ENCODE measurements around the gene ZNF485.

ZNF485 gene

DNA sequence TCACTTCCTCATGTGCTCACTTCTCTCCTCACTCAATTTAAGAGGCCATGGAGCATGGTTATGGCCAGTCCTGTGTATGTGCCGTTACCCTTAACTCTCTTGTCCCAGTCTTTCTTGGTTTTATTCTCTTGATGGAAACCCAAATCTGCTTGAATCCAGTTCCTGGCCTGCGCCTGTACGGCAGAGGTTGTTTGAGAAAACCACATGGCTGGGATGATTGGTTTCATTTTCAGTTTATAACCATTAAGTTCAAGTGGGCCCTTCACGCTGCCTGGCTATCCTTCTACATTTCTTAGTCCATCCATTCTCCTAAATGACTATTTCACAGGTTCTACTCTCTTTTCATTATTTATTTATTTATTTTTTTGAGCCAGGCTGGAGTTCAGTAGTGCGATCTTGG lies 30.2 kb upstream of the ZNF485 start:
- no peak overlapping the region for H3K9ac ChIP-seq (ENCODE audit: low read length)
- H3K9me3 ChIP-seq (replicated peaks; ENCODE audit: insufficient read depth, low read length) = no peaks in the 10 kb centered on the region
- H3K36me3 ChIP-seq (replicated peaks; ENCODE audit: insufficient read depth, low read length) = no peaks in the 10 kb centered on the region
- no peak overlapping the region for H3K4me3 ChIP-seq (ENCODE audit: low read length)
- no peaks in the 10 kb centered on the region for H3K79me2 ChIP-seq (ENCODE audit: low read length)
- H3K27ac ChIP-seq (ENCODE audit: low read length) = no peak overlapping the region
- H3K9me2 ChIP-seq (replicated peaks; ENCODE audit: insufficient read depth, low read length) = no peaks in the 10 kb centered on the region
- H3K27me3 ChIP-seq (replicated peaks; ENCODE audit: insufficient read depth, low read length) = no peaks in the 10 kb centered on the region
- H4K20me1 ChIP-seq (ENCODE audit: insufficient read depth, low read length) = no peaks in the 10 kb centered on the region
- H3K4me2 ChIP-seq (ENCODE audit: low read depth, low read length) = no peak overlapping the region
- TF ChIP-seq EZH2 (optimal IDR thresholded peaks at IDR 0.05; ENCODE audit: low read depth, low read length) (no peak), EZH2phosphoT487 (IDR thresholded peaks at IDR 0.05; ENCODE audit: low read length) (no peak)
- TF ChIP-seq, protein P1, sequence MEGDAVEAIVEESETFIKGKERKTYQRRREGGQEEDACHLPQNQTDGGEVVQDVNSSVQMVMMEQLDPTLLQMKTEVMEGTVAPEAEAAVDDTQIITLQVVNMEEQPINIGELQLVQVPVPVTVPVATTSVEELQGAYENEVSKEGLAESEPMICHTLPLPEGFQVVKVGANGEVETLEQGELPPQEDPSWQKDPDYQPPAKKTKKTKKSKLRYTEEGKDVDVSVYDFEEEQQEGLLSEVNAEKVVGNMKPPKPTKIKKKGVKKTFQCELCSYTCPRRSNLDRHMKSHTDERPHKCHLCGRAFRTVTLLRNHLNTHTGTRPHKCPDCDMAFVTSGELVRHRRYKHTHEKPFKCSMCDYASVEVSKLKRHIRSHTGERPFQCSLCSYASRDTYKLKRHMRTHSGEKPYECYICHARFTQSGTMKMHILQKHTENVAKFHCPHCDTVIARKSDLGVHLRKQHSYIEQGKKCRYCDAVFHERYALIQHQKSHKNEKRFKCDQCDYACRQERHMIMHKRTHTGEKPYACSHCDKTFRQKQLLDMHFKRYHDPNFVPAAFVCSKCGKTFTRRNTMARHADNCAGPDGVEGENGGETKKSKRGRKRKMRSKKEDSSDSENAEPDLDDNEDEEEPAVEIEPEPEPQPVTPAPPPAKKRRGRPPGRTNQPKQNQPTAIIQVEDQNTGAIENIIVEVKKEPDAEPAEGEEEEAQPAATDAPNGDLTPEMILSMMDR (IDR thresholded peaks at IDR 0.05; ENCODE audit: low read length) = no peak
- H2AFZ ChIP-seq (ENCODE audit: low read length) = no peak overlapping the region
- no peaks in the 10 kb centered on the region for H3F3A ChIP-seq (ENCODE audit: insufficient read depth, low read length)
- DNase-seq = no peak
- no peaks in the 10 kb centered on the region for H3K4me1 ChIP-seq (ENCODE audit: low read length)

DNA sequence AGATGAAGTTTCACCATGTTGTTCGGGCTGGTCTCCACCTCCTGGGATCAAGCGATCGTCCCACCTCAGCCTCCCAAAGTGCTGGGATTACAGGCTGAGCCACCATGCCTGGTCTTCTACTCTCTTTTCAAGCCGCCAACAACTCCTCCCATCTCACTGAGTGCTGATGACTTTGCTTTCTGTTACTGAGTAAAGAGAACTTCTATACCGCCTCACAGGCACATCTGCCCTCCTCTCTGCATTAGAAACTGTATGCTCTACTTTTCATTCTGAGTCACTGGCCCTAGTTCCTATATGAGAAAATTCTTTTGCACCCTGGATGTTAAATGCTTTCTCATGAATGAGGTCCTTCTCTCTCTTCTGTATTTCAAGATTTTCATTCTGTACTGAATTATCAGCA lies 29.7 kb upstream of the ZNF485 start:
- Histone ChIP-seq H3K9me3 (replicated peaks; ENCODE audit: insufficient read depth, low read length) (no peaks in the 10 kb centered on the region), H3K4me1 (ENCODE audit: low read length) (no peaks in the 10 kb centered on the region), H3K4me2 (ENCODE audit: low read depth, low read length) (no peak overlapping the region), H4K20me1 (ENCODE audit: insufficient read depth, low read length) (no peaks in the 10 kb centered on the region), H3K9me2 (replicated peaks; ENCODE audit: insufficient read depth, low read length) (no peaks in the 10 kb centered on the region), H3K36me3 (replicated peaks; ENCODE audit: insufficient read depth, low read length) (no peaks in the 10 kb centered on the region), H3K9ac (ENCODE audit: low read length) (no peak overlapping the region), H3K79me2 (ENCODE audit: low read length) (no peaks in the 10 kb centered on the region), H3K27ac (ENCODE audit: low read length) (no peak overlapping the region), H3F3A (ENCODE audit: insufficient read depth, low read length) (no peaks in the 10 kb centered on the region), H2AFZ (ENCODE audit: low read length) (no peak overlapping the region), H3K4me3 (ENCODE audit: low read length) (no peak overlapping the region), H3K27me3 (replicated peaks; ENCODE audit: insufficient read depth, low read length) (no peaks in the 10 kb centered on the region)
- DNase-seq = no peak
- TF ChIP-seq EZH2 (optimal IDR thresholded peaks at IDR 0.05; ENCODE audit: low read depth, low read length) = no peak
- TF ChIP-seq EZH2phosphoT487 (IDR thresholded peaks at IDR 0.05; ENCODE audit: low read length) = no peak
- TF ChIP-seq, protein P1 (IDR thresholded peaks at IDR 0.05; ENCODE audit: low read length) = no peak

DNA sequence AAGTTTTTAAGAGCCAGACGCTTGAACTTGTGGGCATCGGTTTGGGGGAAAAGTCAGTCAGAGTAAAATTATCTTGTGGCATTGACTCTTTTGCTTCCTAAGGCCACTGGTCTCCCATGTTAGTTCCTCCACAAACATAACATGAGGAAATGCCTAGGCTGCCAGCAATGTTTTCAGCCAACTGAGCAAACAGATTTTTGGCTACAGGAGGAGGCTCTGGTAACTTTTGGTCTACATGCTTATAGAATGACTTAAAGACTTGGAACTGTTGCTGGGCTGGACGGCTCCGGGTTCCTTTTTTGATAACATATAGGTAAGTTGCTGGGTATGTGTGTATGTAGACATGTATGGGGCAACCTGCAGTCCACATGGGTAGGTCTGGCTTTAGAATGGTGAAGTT lies 22.2 kb upstream of the ZNF485 start:
- Histone ChIP-seq H3K27me3 (replicated peaks; ENCODE audit: insufficient read depth, low read length) (no peaks in the 10 kb centered on the region), H3K9ac (ENCODE audit: low read length) (no peak overlapping the region), H4K20me1 (ENCODE audit: insufficient read depth, low read length) (no peaks in the 10 kb centered on the region), H2AFZ (ENCODE audit: low read length) (no peak overlapping the region), H3K4me1 (ENCODE audit: low read length) (no peaks in the 10 kb centered on the region), H3F3A (ENCODE audit: insufficient read depth, low read length) (no peaks in the 10 kb centered on the region), H3K36me3 (replicated peaks; ENCODE audit: insufficient read depth, low read length) (no peaks in the 10 kb centered on the region), H3K79me2 (ENCODE audit: low read length) (no peaks in the 10 kb centered on the region), H3K9me2 (replicated peaks; ENCODE audit: insufficient read depth, low read length) (no peaks in the 10 kb centered on the region), H3K27ac (ENCODE audit: low read length) (no peak overlapping the region), H3K9me3 (replicated peaks; ENCODE audit: insufficient read depth, low read length) (no peaks in the 10 kb centered on the region), H3K4me3 (ENCODE audit: low read length) (no peak overlapping the region), H3K4me2 (ENCODE audit: low read depth, low read length) (no peak overlapping the region)
- TF ChIP-seq EZH2 (optimal IDR thresholded peaks at IDR 0.05; ENCODE audit: low read depth, low read length) (no peak), EZH2phosphoT487 (IDR thresholded peaks at IDR 0.05; ENCODE audit: low read length) (no peak)
- TF ChIP-seq, protein P1 (IDR thresholded peaks at IDR 0.05; ENCODE audit: low read length) = no peak
- no peak for DNase-seq

Data from MM.1S (cell line).